Endodermal cell (in vitro differentiated cells): Measurements from ENCODE around the gene UMAD1. TPM values are rescaled to one million over a fixed set of nuclear protein-coding genes. Genes with fewer than 3 reads are reported as not detected.
A peak's percentile ranks its signal among the peaks of the same experiment; 100 is the strongest.

ENCODE experiments used
- DNase-seq: peaks from one replicate; pipeline ENCODE4 v3.0.0-alpha.2; 2017
- H3K27ac ChIP-seq: 2 replicates; pipeline ENCODE4 v1.5.1; 2013; ENCODE audit warnings: mild to moderate bottlenecking, low read depth, low read length, moderate library complexity
- H3K27me3 ChIP-seq: 2 replicates; pipeline ENCODE4 v1.6.1; 2013; ENCODE audit warnings: mild to moderate bottlenecking, low read length, moderate library complexity; ENCODE audit not compliant: insufficient read depth, control insufficient read depth, poor library complexity, severe bottlenecking
- H3K36me3 ChIP-seq: 2 replicates; pipeline ENCODE4 v1.7.0; 2013; ENCODE audit warnings: mild to moderate bottlenecking, low read length, moderate library complexity; ENCODE audit not compliant: control insufficient read depth, insufficient read depth
- H3K4me1 ChIP-seq: one replicate; pipeline ENCODE4 v1.7.0; 2013; ENCODE audit warnings: low read length; ENCODE audit not compliant: control insufficient read depth, insufficient read depth
- H3K4me3 ChIP-seq: 2 replicates; pipeline ENCODE4 v1.5.1; 2013; ENCODE audit warnings: mild to moderate bottlenecking, low read length, moderate library complexity
- H3K9ac ChIP-seq: 2 replicates; pipeline ENCODE4 v1.6.1; 2013; ENCODE audit warnings: mild to moderate bottlenecking, low read length, moderate library complexity; ENCODE audit not compliant: poor library complexity, severe bottlenecking; ENCODE audit errors: extremely low read depth
- H3K9me3 ChIP-seq: 2 replicates; pipeline ENCODE4 v1.6.1; 2013; ENCODE audit warnings: mild to moderate bottlenecking, low read length, moderate library complexity; ENCODE audit not compliant: control insufficient read depth
- H3K27ac Mint-ChIP-seq: 2 replicates; pipeline ENCODE4 v1.8.0; 2020; ENCODE audit warnings: mixed read lengths
- H3K27me3 Mint-ChIP-seq: 2 replicates; pipeline ENCODE4 v1.8.0; 2021; ENCODE audit warnings: mild to moderate bottlenecking, mixed read lengths; ENCODE audit not compliant: insufficient read depth
- H3K36me3 Mint-ChIP-seq: 2 replicates; pipeline ENCODE4 v1.8.0; 2020; ENCODE audit warnings: low read depth, mixed read lengths
- H3K4me1 Mint-ChIP-seq: 2 replicates; pipeline ENCODE4 v1.8.0; 2020; ENCODE audit warnings: mixed read lengths
- H3K4me3 Mint-ChIP-seq: 2 replicates; pipeline ENCODE4 v1.8.0; 2020; ENCODE audit warnings: mild to moderate bottlenecking, moderate library complexity, mixed read lengths
- H3K9me3 Mint-ChIP-seq: 2 replicates; pipeline ENCODE4 v1.8.0; 2020; ENCODE audit warnings: mild to moderate bottlenecking, mixed read lengths
- whole genome bisulfite sequencing, 2 experiments: methylation state at CpG; one replicate each; pipeline versions ENCODE4 v1.1.5 to v1.1.7; 2013; ENCODE audit warnings: missing lambda C conversion rate in 2 of 2, mixed read lengths in 1 of 2; ENCODE audit not compliant: insufficient coverage in 1 of 2, insufficient read length in 1 of 2; 5-methylcytosine and 5-hydroxymethylcytosine counted together
- total RNA-seq, 2 donors: library from RNA; stranded (reverse); fragmentation: NEBNext Ultra II Directional in 1 of 2; extraction: Animal tissue kit (Norgen Biotek cat#: 25700) in 1 of 2; gene quantifications; 2 replicates in 1 of 2; 3 replicates in 1 of 2; pipeline ENCODE4 v1.2.1, GENCODE V29; 2021
- TF ChIP-seq, protein P1 (sequence below): fragments of 200-600 bp; sonication (generic); conservative IDR thresholded peaks from 2 replicates; pipeline ENCODE4 v1.5.0; 2021; ENCODE audit warnings: antibody characterized with exemption, mild to moderate bottlenecking

UMAD1 gene
- total RNA-seq, 2 donors from 2014 or later = 9.7 to 10.3 TPM

DNA sequence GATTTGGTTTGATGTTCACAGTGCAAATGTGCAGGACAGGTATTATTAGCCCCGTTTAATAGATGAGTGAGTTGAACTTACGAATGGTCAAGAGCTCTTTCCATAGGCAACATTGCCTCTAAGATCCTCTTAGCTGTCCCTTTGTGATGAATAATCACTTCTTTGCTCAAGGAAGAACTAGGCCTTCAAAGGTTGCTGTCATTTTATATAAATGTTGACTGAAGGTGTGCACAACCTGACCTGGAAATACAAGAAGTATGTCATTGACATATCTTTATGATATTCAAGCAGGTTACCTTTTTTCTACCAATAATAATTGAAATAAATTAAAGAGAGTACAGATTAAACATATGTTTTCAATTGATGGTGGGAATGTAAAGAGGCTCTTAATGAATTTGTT is 279.5 kb downstream of the UMAD1 start:
- Histone ChIP-seq H3K27me3 (no peaks in the 10 kb centered on the region), H3K4me3 (no peak overlapping the region), H3K9ac (no peak overlapping the region), H3K36me3 (no peaks in the 10 kb centered on the region), H3K9me3 (no peaks in the 10 kb centered on the region), H3K27ac (no peak overlapping the region), H3K4me1 (peaks cover 21% of the 10 kb centered on the region)
- Mint-ChIP-seq H3K36me3 (no peaks in the 10 kb centered on the region), H3K27me3 (peaks cover 9% of the 10 kb centered on the region), H3K4me3 (no peak overlapping the region), H3K4me1 (peaks cover 57% of the 10 kb centered on the region), H3K9me3 (no peaks in the 10 kb centered on the region), H3K27ac (no peak overlapping the region)
- 70 to 75% methylated on average over 2 of the region's 2 CpGs for WGBS, 2 experiments
- TF ChIP-seq, protein P1, sequence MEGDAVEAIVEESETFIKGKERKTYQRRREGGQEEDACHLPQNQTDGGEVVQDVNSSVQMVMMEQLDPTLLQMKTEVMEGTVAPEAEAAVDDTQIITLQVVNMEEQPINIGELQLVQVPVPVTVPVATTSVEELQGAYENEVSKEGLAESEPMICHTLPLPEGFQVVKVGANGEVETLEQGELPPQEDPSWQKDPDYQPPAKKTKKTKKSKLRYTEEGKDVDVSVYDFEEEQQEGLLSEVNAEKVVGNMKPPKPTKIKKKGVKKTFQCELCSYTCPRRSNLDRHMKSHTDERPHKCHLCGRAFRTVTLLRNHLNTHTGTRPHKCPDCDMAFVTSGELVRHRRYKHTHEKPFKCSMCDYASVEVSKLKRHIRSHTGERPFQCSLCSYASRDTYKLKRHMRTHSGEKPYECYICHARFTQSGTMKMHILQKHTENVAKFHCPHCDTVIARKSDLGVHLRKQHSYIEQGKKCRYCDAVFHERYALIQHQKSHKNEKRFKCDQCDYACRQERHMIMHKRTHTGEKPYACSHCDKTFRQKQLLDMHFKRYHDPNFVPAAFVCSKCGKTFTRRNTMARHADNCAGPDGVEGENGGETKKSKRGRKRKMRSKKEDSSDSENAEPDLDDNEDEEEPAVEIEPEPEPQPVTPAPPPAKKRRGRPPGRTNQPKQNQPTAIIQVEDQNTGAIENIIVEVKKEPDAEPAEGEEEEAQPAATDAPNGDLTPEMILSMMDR = no peak
- DNase-seq = no peak

DNA sequence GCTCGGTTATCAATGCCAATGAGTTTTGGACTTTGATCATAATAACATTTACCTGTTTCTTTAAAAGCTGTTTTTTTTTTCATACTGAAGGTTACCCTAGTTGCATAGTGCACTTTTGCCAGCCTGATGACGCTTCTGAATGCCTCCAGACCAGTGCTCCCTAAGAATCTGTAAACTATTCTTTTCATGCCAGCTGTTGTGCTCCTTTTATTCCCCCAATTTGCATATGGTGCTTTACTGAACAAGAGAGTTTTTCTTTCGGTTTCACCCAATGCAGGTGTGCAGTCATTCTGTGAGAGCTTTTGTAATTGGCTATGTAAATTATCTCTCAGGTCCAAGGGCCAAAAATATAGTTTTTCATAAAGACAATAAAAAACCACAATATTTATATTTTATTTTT is 279.9 kb downstream of the UMAD1 start:
- Histone ChIP-seq H3K36me3 (no peaks in the 10 kb centered on the region), H3K27me3 (no peaks in the 10 kb centered on the region), H3K9ac (no peak overlapping the region), H3K4me3 (no peak overlapping the region), H3K4me1 (peaks cover 21% of the 10 kb centered on the region), H3K27ac (no peak overlapping the region), H3K9me3 (no peaks in the 10 kb centered on the region)
- no peaks in the 10 kb centered on the region for H3K36me3 Mint-ChIP-seq
- no peaks in the 10 kb centered on the region for H3K9me3 Mint-ChIP-seq
- no peak for DNase-seq
- no peak overlapping the region for H3K27ac Mint-ChIP-seq
- WGBS, 2 experiments = 70 to 89% methylated on average over 3 of the region's 3 CpGs
- no peak overlapping the region for H3K4me3 Mint-ChIP-seq
- peaks cover 9% of the 10 kb centered on the region for H3K27me3 Mint-ChIP-seq
- TF ChIP-seq, protein P1 = no peak
- peaks cover 57% of the 10 kb centered on the region for H3K4me1 Mint-ChIP-seq

DNA sequence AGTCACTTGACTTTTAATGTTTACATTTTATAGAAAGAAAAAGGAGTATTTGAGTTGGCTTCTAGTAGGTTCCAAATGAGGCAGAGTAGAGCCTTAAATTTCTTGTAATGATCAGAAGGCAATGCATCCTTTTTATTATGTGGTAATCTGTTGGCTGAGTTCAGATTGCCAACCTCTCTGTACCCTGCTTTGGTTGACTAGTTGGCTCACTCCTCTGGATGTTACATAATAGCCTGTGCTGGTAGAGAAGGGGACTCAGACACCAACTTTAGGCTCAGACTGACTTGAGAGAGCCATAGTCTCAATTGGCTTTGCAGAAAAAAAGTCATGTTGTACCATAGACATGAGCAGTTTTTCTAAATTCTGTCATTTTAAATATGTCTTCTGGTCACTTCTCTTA is 281.3 kb downstream of the UMAD1 start:
- H3K27ac ChIP-seq = no peak overlapping the region
- H3K36me3 ChIP-seq = no peaks in the 10 kb centered on the region
- no peak overlapping the region for H3K9ac ChIP-seq
- peaks cover 57% of the 10 kb centered on the region for H3K4me1 Mint-ChIP-seq
- H3K4me1 ChIP-seq = peaks cover 21% of the 10 kb centered on the region
- H3K9me3 ChIP-seq = no peaks in the 10 kb centered on the region
- H3K27me3 ChIP-seq = no peaks in the 10 kb centered on the region
- no peaks in the 10 kb centered on the region for H3K36me3 Mint-ChIP-seq
- DNase-seq = no peak
- no peak overlapping the region for H3K4me3 Mint-ChIP-seq
- no peaks in the 10 kb centered on the region for H3K9me3 Mint-ChIP-seq
- TF ChIP-seq, protein P1 = no peak
- no peak overlapping the region for H3K4me3 ChIP-seq
- H3K27ac Mint-ChIP-seq = peak overlapping the region; percentile 72
- H3K27me3 Mint-ChIP-seq = peaks cover 9% of the 10 kb centered on the region
